ENCODE measurements around the gene RPA3.

RPA3 gene

DNA sequence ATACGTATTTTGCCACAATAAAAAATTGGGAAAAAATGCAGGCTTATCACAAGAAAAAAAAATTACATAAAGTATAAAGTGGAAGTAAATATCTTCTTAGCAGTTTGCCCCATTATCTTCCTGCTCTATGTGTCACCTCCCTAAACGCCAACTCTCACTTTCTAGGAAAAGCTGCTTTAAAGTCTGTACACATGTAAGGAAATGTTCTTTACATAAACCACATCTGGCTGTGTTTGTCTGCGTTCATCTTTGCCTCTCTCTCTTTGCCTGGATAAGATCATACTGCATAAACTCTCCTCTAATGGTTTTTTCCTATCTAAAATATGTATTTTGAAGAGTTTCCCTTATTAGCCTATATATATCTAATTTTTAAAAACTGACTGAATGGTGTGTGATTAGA, 100.9 kb downstream of the RPA3 start:
- Histone ChIP-seq H4K20me1 (ENCODE audit: insufficient read depth, low read length) (no peaks in the 10 kb centered on the region), H3K4me2 (ENCODE audit: low read length) (no peak overlapping the region), H3K9me3 (ENCODE audit: insufficient read depth, low read length) (no peaks in the 10 kb centered on the region), H3K27me3 (ENCODE audit: low read depth, low read length) (no peaks in the 10 kb centered on the region), H3K79me2 (ENCODE audit: low read length) (no peaks in the 10 kb centered on the region), H3K36me3 (replicated peaks; ENCODE audit: low read depth, low read length) (no peaks in the 10 kb centered on the region), H3K4me3 (ENCODE audit: low read length) (no peak overlapping the region), H3K27ac (ENCODE audit: low read length) (no peak overlapping the region), H3K9ac (ENCODE audit: low read length) (no peak overlapping the region), H2AFZ (ENCODE audit: low read depth, low read length) (no peak overlapping the region), H3K4me1 (ENCODE audit: low read length) (no peaks in the 10 kb centered on the region)
- TF ChIP-seq, protein P1, sequence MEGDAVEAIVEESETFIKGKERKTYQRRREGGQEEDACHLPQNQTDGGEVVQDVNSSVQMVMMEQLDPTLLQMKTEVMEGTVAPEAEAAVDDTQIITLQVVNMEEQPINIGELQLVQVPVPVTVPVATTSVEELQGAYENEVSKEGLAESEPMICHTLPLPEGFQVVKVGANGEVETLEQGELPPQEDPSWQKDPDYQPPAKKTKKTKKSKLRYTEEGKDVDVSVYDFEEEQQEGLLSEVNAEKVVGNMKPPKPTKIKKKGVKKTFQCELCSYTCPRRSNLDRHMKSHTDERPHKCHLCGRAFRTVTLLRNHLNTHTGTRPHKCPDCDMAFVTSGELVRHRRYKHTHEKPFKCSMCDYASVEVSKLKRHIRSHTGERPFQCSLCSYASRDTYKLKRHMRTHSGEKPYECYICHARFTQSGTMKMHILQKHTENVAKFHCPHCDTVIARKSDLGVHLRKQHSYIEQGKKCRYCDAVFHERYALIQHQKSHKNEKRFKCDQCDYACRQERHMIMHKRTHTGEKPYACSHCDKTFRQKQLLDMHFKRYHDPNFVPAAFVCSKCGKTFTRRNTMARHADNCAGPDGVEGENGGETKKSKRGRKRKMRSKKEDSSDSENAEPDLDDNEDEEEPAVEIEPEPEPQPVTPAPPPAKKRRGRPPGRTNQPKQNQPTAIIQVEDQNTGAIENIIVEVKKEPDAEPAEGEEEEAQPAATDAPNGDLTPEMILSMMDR (IDR thresholded peaks at IDR 0.05; ENCODE audit: low read depth, low read length), result no peak
- no peak for TF ChIP-seq EZH2phosphoT487 (IDR thresholded peaks at IDR 0.05; ENCODE audit: low read depth)

DNA sequence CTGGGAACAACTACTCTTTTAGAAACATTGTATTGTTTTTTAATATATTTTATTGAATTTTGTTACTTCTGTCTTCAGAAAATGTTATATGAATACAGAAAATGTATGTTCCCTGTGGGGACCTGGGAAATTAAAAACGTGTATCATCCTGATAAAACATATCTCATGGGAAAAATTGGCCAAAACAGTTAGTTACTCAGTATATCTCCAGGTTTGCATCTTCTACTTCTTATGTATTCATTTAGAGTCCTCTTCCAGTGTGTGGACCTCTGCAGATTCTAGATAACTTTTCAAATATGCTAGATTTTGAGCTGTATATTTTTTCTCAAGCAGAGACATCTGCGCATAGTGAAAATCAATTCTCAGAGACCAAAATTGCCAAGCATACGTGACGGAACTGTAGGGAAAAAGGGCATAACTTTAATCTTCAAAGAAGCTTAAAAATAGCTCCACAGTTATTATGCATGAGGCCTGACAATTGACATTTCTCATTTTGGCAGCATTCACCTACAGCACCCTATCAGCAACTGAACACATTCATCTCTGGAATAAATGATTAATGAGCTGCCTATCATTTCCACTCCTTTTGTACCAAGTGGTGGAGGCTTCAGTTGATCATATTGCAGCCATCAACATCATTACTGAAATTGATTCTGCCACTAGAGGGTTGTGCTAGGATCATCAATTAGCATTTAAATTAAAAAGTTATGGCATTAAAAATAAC, 104.2 kb downstream of the RPA3 start:
- peaks cover 2% of the 10 kb centered on the region for H3K36me3 ChIP-seq (replicated peaks; ENCODE audit: low read depth, low read length)
- H3K27me3 ChIP-seq (ENCODE audit: low read depth, low read length), result no peaks in the 10 kb centered on the region
- no peaks in the 10 kb centered on the region for H4K20me1 ChIP-seq (ENCODE audit: insufficient read depth, low read length)
- no peaks in the 10 kb centered on the region for H3K9me3 ChIP-seq (ENCODE audit: insufficient read depth, low read length)
- H3K4me1 ChIP-seq (ENCODE audit: low read length), result no peaks in the 10 kb centered on the region
- no peak overlapping the region for H3K4me2 ChIP-seq (ENCODE audit: low read length)
- TF ChIP-seq, protein P1 (IDR thresholded peaks at IDR 0.05; ENCODE audit: low read depth, low read length), result no peak
- no peak for TF ChIP-seq EZH2phosphoT487 (IDR thresholded peaks at IDR 0.05; ENCODE audit: low read depth)
- H3K27ac ChIP-seq (ENCODE audit: low read length), result no peak overlapping the region
- no peak overlapping the region for H3K9ac ChIP-seq (ENCODE audit: low read length)
- no peak overlapping the region for H2AFZ ChIP-seq (ENCODE audit: low read depth, low read length)
- H3K79me2 ChIP-seq (ENCODE audit: low read length), result no peaks in the 10 kb centered on the region
- no peak overlapping the region for H3K4me3 ChIP-seq (ENCODE audit: low read length)

DNA sequence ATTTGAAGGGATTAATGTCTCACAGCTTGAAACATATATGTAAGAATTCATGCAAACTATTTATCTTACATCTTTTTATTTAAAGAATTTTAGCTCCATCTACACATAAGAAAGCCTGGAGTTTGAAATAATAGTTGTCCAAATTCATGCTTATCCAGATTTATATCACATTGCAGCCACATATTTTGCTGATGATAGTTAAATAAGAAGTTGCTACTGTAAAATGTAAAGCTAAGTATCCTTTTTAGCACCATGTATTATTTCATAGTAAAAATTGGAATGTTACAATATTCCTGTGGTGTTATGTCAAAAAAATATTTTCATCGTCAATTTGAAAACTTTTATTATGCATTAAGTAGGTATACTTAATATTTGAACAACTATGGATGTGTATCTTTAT, 105.2 kb downstream of the RPA3 start:
- Histone ChIP-seq H3K4me1 (ENCODE audit: low read length) (no peaks in the 10 kb centered on the region), H3K79me2 (ENCODE audit: low read length) (no peaks in the 10 kb centered on the region), H3K27ac (ENCODE audit: low read length) (no peak overlapping the region), H3K4me2 (ENCODE audit: low read length) (no peak overlapping the region), H3K36me3 (replicated peaks; ENCODE audit: low read depth, low read length) (peaks cover 5% of the 10 kb centered on the region), H3K4me3 (ENCODE audit: low read length) (no peak overlapping the region), H2AFZ (ENCODE audit: low read depth, low read length) (no peak overlapping the region), H3K9ac (ENCODE audit: low read length) (no peak overlapping the region), H4K20me1 (ENCODE audit: insufficient read depth, low read length) (no peaks in the 10 kb centered on the region), H3K27me3 (ENCODE audit: low read depth, low read length) (no peaks in the 10 kb centered on the region), H3K9me3 (ENCODE audit: insufficient read depth, low read length) (no peaks in the 10 kb centered on the region)
- TF ChIP-seq, protein P1 (IDR thresholded peaks at IDR 0.05; ENCODE audit: low read depth, low read length), result no peak
- no peak for TF ChIP-seq EZH2phosphoT487 (IDR thresholded peaks at IDR 0.05; ENCODE audit: low read depth)

DNA sequence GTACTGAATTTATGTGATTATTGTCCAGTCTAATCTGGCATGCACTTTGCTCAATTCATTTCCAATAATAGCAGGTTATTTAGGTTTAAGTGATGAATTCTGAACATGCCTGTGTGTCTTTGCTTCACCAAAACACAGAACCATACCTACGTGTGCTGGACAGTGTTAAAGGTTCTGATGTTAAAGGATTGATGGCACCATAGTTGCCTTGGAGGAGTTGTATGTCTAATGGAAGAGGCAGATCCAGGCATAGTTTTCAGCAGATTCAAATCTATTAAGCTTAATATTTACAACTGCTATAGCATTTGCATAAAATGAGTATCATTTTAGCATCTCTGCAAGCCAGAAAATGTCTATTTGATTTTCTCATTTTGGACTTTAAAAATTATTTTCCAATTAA, 105.9 kb downstream of the RPA3 start:
- Histone ChIP-seq H3K4me2 (ENCODE audit: low read length) (no peak overlapping the region), H3K4me1 (ENCODE audit: low read length) (no peaks in the 10 kb centered on the region), H3K27me3 (ENCODE audit: low read depth, low read length) (no peaks in the 10 kb centered on the region), H3K9ac (ENCODE audit: low read length) (no peak overlapping the region), H3K36me3 (replicated peaks; ENCODE audit: low read depth, low read length) (peaks cover 9% of the 10 kb centered on the region), H3K79me2 (ENCODE audit: low read length) (no peaks in the 10 kb centered on the region), H2AFZ (ENCODE audit: low read depth, low read length) (no peak overlapping the region), H3K27ac (ENCODE audit: low read length) (no peak overlapping the region), H3K9me3 (ENCODE audit: insufficient read depth, low read length) (no peaks in the 10 kb centered on the region), H4K20me1 (ENCODE audit: insufficient read depth, low read length) (no peaks in the 10 kb centered on the region), H3K4me3 (ENCODE audit: low read length) (no peak overlapping the region)
- no peak for TF ChIP-seq EZH2phosphoT487 (IDR thresholded peaks at IDR 0.05; ENCODE audit: low read depth)
- TF ChIP-seq, protein P1 (IDR thresholded peaks at IDR 0.05; ENCODE audit: low read depth, low read length), result no peak

Data from OCI-LY3 (cell line).